Measurements from ENCODE around the gene DYRK1A.
"Not testable (repeated sequence)": the region's sequence is repeated elsewhere in the genome, so short reads cannot be mapped to it uniquely, and the experiment has no call there.

DYRK1A gene

DNA sequence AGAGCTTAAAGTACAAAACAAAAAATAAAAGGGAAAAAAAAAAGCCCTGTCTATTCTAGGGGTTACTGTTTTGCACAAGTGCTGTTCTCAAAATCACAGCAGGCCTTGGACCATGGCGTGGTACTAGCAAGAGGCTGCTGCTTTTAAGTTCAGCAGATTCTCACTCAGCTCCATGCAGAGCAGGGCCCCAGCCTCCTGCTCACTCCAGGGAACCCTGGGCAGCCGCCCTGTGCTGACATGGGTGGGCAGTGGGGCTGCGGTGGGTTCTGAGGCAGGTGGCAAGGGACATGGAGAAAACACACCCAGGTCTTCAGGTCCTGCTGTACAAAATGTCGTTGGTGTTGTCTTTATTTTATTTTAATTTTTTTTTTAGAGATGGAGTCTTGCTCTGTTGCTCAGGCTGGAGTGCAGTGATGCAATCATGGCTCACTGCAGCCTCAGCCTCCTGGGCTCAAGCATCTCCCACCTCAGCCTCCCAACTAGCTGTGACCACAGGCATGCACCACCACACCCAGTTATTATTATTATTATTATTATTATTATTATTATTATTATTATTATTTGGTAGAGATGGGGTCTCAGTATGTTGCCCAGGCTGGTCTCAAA lies 170.9 kb downstream of the DYRK1A start:
- Histone ChIP-seq H3K27ac (ENCODE audit: extremely low read depth, low read depth, low read length) (no peak overlapping the region), H3K9me3 (ENCODE audit: control insufficient read depth, insufficient read depth, low read depth, low read length) (no peaks in the 10 kb centered on the region), H3K4me1 (ENCODE audit: control insufficient read depth, insufficient read depth, low read length) (0 out of 2 replicates have a peak, but pooled peaks cover 4% of the 10 kb centered on the region), H3K4me3 (ENCODE audit: low read depth, low read length) (no peak overlapping the region), H3K36me3 (ENCODE audit: control insufficient read depth in 2 of 2, insufficient read depth in 1 of 2, low read length in 2 of 2) (no peaks in the 10 kb centered on the region)
- POLR2A ChIA-PET = interaction anchor here (0.7 to 1.4 kb wide), 2 partner anchors 26 kb away, joined by 3 to 5 read pairs; no protein-coding TSS in a partner anchor
- TF ChIP-seq REPIN1 (tag by site-specific recombination; IDR thresholded peaks at IDR 0.05; ENCODE audit: low read depth) = 0 out of 2 replicates have a peak, but pooled peaks have one; percentile 51
- TF ChIP-seq ZNF223 (tag by site-specific recombination; IDR thresholded peaks at IDR 0.05) = no peak
- TF ChIP-seq ZNF302 (tag by site-specific recombination; IDR thresholded peaks at IDR 0.05; ENCODE audit: low read depth) = no peak
- CTCF ChIA-PET = interaction anchor here (1.6 kb wide), 1 partner anchor 12 kb away, joined by 4 read pairs; no protein-coding TSS in a partner anchor

DNA sequence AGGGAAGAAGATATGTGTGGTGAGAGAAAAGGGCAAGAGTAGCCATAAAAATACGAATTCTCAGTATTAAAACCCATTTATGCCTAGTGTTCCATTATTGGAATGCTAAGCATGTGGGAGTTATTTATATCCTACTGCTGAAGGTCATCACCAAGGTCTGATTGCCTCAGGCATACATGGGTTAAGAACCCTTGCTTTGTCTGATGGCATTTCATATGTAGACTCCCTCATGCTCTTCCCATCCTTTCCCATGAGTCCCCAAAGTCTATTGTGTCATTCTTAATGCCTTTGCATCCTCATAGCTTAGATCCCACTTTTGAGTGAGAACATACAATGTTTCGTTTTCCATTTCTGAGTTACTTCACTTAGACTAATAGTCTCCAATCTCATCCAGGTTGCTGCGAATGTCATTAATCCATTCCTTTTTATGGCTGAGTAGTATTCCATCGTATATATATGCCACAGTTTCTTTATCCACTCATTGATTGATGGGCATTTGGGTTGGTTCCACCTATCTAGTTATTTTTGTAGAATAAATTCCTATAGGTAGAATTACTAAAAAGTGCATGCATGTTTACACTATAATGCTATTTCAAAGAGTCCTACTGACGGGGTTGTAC lies 172.5 kb downstream of the DYRK1A start:
- POLR2A ChIA-PET = interaction anchor here (0.5 to 1.4 kb wide), 2 partner anchors 24 to 164 kb away, joined by 4 to 5 read pairs; no protein-coding TSS in a partner anchor
- CTCF ChIA-PET = no interaction called here

DNA sequence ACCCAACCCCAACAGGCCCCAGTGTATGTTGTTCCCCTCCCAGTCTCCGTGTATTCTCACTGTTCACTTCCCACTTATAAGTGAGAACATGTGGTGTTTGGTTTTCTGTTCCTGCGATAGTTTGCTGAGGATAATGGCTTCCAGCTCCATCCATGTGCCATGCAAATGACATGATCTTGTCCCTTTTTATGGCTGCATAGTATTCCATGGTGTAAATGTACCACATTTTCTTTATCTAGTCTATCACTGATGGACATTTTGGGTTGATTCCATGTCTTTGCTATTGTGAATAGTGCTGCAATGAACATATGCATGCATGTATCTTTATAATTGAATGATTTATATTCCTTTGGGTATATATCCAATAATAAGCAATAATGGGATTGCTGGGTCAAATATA lies 174.6 kb downstream of the DYRK1A start:
- POLR2A ChIA-PET; H3K9me3 ChIP-seq (ENCODE audit: control insufficient read depth, insufficient read depth, low read depth, low read length); H3K4me3 ChIP-seq (ENCODE audit: low read depth, low read length); H3K27ac ChIP-seq (ENCODE audit: extremely low read depth, low read depth, low read length); H3K4me1 ChIP-seq (ENCODE audit: control insufficient read depth, insufficient read depth, low read length); H3K36me3 ChIP-seq (ENCODE audit: control insufficient read depth in 2 of 2, insufficient read depth in 1 of 2, low read length in 2 of 2): not testable (repeated sequence)
- TF ChIP-seq ZNF146 (tag by site-specific recombination; IDR thresholded peaks at IDR 0.05) = peak; percentile 83
- CTCF ChIA-PET = interaction anchor here (0.6 kb wide), 1 partner anchor 13 kb away, joined by 4 read pairs; no protein-coding TSS in a partner anchor

More for the DNA sequence above, 172.5 kb downstream of the DYRK1A start:
- H3K4me1 ChIP-seq (ENCODE audit: control insufficient read depth, insufficient read depth, low read length) = no peaks in the 10 kb centered on the region
- no peak overlapping the region for H3K4me3 ChIP-seq (ENCODE audit: low read depth, low read length)
- H3K36me3 ChIP-seq (ENCODE audit: control insufficient read depth in 2 of 2, insufficient read depth in 1 of 2, low read length in 2 of 2) = no peaks in the 10 kb centered on the region
- no peak overlapping the region for H3K27ac ChIP-seq (ENCODE audit: extremely low read depth, low read depth, low read length)
- no peaks in the 10 kb centered on the region; the same call in 1 of the 2 replicates for H3K9me3 ChIP-seq (ENCODE audit: control insufficient read depth, insufficient read depth, low read depth, low read length)
- TF ChIP-seq ZNF146 (tag by site-specific recombination; IDR thresholded peaks at IDR 0.05) = peak; percentile 80; the same call in 1 of the 2 replicates
- TF ChIP-seq HOXC10 (CRISPR knock-in tag; IDR thresholded peaks at IDR 0.05) = no peak

DNA sequence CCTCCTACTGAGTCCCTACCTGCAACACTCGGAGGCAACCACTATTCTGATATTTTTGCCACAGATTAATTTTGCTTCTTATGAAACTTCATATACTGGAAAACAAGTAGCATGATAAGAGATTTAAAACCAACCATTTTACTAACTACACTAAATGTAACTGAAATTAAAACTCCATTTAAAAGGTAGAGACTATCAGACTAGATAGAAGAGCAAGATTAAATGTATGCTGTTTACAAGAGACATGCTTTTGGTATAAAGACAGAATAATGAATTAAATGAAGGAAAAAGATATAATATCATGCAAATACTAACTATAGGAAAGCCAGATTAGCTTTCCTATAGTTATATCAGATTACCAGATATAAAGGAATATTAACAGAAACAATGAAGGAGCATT lies 175.9 kb downstream of the DYRK1A start:
- ChIA-PET POLR2A (no interaction called here), CTCF (interaction anchor here (0.8 kb wide), 1 partner anchor 21 kb away, joined by 3 read pairs; no protein-coding TSS in a partner anchor)
- H3K4me1 ChIP-seq (ENCODE audit: control insufficient read depth, insufficient read depth, low read length) = peaks cover 7% of the 10 kb centered on the region

More for the DNA sequence above, 175.9 kb downstream of the DYRK1A start:
- Histone ChIP-seq H3K27ac (ENCODE audit: extremely low read depth, low read depth, low read length) (no peak overlapping the region), H3K36me3 (ENCODE audit: control insufficient read depth in 2 of 2, insufficient read depth in 1 of 2, low read length in 2 of 2) (no peaks in the 10 kb centered on the region), H3K9me3 (ENCODE audit: control insufficient read depth, insufficient read depth, low read depth, low read length) (no peaks in the 10 kb centered on the region; the same call in 1 of the 2 replicates), H3K4me3 (ENCODE audit: low read depth, low read length) (no peak overlapping the region)
- TF ChIP-seq, protein P1, sequence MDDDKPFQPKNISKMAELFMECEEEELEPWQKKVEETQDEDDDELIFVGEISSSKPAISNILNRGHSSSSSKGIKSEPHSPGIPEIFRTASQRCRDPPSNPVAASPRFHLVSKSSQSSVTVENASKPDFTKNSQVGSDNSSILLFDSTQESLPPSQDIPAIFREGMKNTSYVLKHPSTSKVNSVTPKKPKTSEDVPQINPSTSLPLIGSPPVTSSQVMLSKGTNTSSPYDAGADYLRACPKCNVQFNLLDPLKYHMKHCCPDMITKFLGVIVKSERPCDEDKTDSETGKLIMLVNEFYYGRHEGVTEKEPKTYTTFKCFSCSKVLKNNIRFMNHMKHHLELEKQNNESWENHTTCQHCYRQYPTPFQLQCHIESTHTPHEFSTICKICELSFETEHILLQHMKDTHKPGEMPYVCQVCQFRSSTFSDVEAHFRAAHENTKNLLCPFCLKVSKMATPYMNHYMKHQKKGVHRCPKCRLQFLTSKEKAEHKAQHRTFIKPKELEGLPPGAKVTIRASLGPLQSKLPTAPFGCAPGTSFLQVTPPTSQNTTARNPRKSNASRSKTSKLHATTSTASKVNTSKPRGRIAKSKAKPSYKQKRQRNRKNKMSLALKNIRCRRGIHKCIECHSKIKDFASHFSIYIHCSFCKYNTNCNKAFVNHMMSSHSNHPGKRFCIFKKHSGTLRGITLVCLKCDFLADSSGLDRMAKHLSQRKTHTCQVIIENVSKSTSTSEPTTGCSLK (tag by site-specific recombination; IDR thresholded peaks at IDR 0.05) = no peak
- TF ChIP-seq, protein P2, sequence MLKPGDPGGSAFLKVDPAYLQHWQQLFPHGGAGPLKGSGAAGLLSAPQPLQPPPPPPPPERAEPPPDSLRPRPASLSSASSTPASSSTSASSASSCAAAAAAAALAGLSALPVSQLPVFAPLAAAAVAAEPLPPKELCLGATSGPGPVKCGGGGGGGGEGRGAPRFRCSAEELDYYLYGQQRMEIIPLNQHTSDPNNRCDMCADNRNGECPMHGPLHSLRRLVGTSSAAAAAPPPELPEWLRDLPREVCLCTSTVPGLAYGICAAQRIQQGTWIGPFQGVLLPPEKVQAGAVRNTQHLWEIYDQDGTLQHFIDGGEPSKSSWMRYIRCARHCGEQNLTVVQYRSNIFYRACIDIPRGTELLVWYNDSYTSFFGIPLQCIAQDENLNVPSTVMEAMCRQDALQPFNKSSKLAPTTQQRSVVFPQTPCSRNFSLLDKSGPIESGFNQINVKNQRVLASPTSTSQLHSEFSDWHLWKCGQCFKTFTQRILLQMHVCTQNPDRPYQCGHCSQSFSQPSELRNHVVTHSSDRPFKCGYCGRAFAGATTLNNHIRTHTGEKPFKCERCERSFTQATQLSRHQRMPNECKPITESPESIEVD (tag by site-specific recombination; IDR thresholded peaks at IDR 0.05) = no peak
- TF ChIP-seq ZNF529 (tag by site-specific recombination; IDR thresholded peaks at IDR 0.05; ENCODE audit: insufficient replicate concordance) = peak; percentile 12
- TF ChIP-seq SETDB1 (IDR thresholded peaks at IDR 0.05; ENCODE audit: insufficient read length, low read length) = peak; percentile 89
- peak; percentile 95 for TF ChIP-seq TRIM28 (IDR thresholded peaks at IDR 0.05; ENCODE audit: borderline replicate concordance, low read length)

Measured in HEK293 (cell line).